ENCODE results near the gene TMEM217.

The TMEM217 gene

GRCh38 chr6:37259191-37259590, 1.2 kb upstream of the TMEM217 start:
- no peak for TF ChIP-seq CTCF (IDR thresholded peaks at IDR 0.05; ENCODE audit: low read depth, low read length, missing control alignments)
- no peak for DNase-seq (ENCODE audit: low read depth)
- H3K4me3 ChIP-seq (ENCODE audit: low read depth, low read length) = peak overlapping the region; percentile 94

- DNase-seq (ENCODE audit: low read depth) = no peak
Measured at GRCh38 chr6:37258405-37259105, 611 bp upstream of the TMEM217 start.

GRCh38 chr6:37257320-37257633, 667 bp downstream of the TMEM217 start:
- peak overlapping the region; percentile 94 for H3K4me3 ChIP-seq (ENCODE audit: low read depth, low read length)
- no peak for TF ChIP-seq CTCF (IDR thresholded peaks at IDR 0.05; ENCODE audit: low read depth, low read length, missing control alignments)
- DNase-seq (ENCODE audit: low read depth) = no peak

More at GRCh38 chr6:37258405-37259105, 611 bp upstream of the TMEM217 start:
- TF ChIP-seq CTCF (IDR thresholded peaks at IDR 0.05; ENCODE audit: low read depth, low read length, missing control alignments) = no peak
- H3K4me3 ChIP-seq (ENCODE audit: low read depth, low read length) = peak overlapping the region; percentile 94

GRCh38 chr6:37256692-37257319, 1.1 kb downstream of the TMEM217 start:
- DNase-seq (ENCODE audit: low read depth) = no peak
- H3K4me3 ChIP-seq (ENCODE audit: low read depth, low read length) = peak overlapping the region; percentile 94

GRCh38 chr6:37254881-37255280, 3.1 kb downstream of the TMEM217 start:
- no peak for DNase-seq (ENCODE audit: low read depth)
- TF ChIP-seq CTCF (IDR thresholded peaks at IDR 0.05; ENCODE audit: low read depth, low read length, missing control alignments) = no peak
- no peak overlapping the region for H3K4me3 ChIP-seq (ENCODE audit: low read depth, low read length)

More at GRCh38 chr6:37256692-37257319, 1.1 kb downstream of the TMEM217 start:
- no peak for TF ChIP-seq CTCF (IDR thresholded peaks at IDR 0.05; ENCODE audit: low read depth, low read length, missing control alignments)

GRCh38 chr6:37253486-37254007, 4.4 kb downstream of the TMEM217 start:
- H3K4me3 ChIP-seq (ENCODE audit: low read depth, low read length) = no peak overlapping the region
- no peak for TF ChIP-seq CTCF (IDR thresholded peaks at IDR 0.05; ENCODE audit: low read depth, low read length, missing control alignments)
- DNase-seq (ENCODE audit: low read depth) = no peak
